Nephron progenitor cell (in vitro differentiated cells): Measurements from ENCODE around the gene IL20RA.
A peak's percentile ranks its signal among the peaks of the same experiment; 100 is the strongest.

ENCODE experiments used
- DNase-seq: peaks from one replicate; pipeline ENCODE4 v3.0.0; 2021
- H3K27ac Mint-ChIP-seq: 2 replicates; pipeline ENCODE4 v1.8.0; 2021; ENCODE audit warnings: mild to moderate bottlenecking, moderate library complexity, mixed read lengths
- H3K27me3 Mint-ChIP-seq: 2 replicates; pipeline ENCODE4 v1.8.0; 2021; ENCODE audit warnings: mild to moderate bottlenecking, low read depth, mixed read lengths; ENCODE audit not compliant: poor library complexity
- H3K36me3 Mint-ChIP-seq: 2 replicates; pipeline ENCODE4 v1.8.0; 2021; ENCODE audit warnings: low read depth, mixed read lengths
- H3K4me1 Mint-ChIP-seq: 2 replicates; pipeline ENCODE4 v1.8.0; 2021; ENCODE audit warnings: mixed read lengths
- H3K4me3 Mint-ChIP-seq: 2 replicates; pipeline ENCODE4 v1.8.0; 2021; ENCODE audit warnings: mild to moderate bottlenecking, moderate library complexity, mixed read lengths
- H3K9me3 Mint-ChIP-seq: 2 replicates; pipeline ENCODE4 v1.8.0; 2021; ENCODE audit warnings: mild to moderate bottlenecking, moderate library complexity, mixed read lengths
- TF ChIP-seq, protein P1 (sequence below): fragments of 200-600 bp; sonication (generic); IDR thresholded peaks from 2 replicates; pipeline ENCODE4 v1.5.0; 2021; ENCODE audit warnings: antibody characterized with exemption

IL20RA gene

DNA sequence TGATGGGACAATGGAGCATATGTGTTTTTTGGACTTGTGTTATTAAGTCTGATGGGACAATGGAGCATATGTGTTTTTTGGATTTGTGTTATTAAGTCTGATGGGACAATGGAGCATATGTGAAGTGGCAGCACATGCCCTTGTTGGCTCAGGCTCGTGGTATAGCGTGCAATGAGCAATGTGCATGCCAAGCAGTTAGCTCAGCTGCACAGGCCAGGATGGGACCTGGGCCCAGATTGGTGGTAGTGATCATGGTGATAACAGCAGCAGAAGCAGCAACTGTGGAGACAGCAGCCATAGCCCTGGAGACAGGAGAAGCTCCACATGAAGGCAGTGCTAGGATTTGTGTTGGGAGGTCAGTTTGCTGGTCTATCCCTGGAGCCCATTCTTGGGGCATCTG lies 61.1 kb downstream of the IL20RA start:
- H3K27ac Mint-ChIP-seq, result no peak overlapping the region
- no peaks in the 10 kb centered on the region for H3K36me3 Mint-ChIP-seq

DNA sequence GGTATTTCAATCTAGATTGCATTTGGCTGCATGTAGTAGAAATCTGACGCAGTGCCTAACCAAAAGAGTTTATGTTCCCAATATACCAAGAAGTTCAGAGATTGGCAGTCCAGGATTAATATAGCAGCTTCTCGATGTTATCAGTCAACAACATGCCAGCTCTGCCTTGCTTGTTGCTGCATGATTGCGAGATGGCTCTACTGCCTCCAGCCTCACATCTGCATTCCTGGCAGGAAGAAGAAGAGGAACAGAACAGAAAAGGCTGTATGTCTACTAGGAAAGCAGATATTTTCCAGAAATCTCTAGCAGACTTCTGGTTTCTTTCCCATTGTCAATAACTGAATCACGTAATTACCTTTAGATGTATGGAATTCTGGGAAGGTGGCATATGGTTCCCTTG lies 61.8 kb downstream of the IL20RA start:
- H3K36me3 Mint-ChIP-seq, result no peaks in the 10 kb centered on the region
- H3K4me1 Mint-ChIP-seq, result peaks cover 19% of the 10 kb centered on the region
- DNase-seq, result no peak
- H3K4me3 Mint-ChIP-seq, result no peak overlapping the region
- H3K9me3 Mint-ChIP-seq, result no peaks in the 10 kb centered on the region
- no peak overlapping the region for H3K27ac Mint-ChIP-seq
- TF ChIP-seq, protein P1, sequence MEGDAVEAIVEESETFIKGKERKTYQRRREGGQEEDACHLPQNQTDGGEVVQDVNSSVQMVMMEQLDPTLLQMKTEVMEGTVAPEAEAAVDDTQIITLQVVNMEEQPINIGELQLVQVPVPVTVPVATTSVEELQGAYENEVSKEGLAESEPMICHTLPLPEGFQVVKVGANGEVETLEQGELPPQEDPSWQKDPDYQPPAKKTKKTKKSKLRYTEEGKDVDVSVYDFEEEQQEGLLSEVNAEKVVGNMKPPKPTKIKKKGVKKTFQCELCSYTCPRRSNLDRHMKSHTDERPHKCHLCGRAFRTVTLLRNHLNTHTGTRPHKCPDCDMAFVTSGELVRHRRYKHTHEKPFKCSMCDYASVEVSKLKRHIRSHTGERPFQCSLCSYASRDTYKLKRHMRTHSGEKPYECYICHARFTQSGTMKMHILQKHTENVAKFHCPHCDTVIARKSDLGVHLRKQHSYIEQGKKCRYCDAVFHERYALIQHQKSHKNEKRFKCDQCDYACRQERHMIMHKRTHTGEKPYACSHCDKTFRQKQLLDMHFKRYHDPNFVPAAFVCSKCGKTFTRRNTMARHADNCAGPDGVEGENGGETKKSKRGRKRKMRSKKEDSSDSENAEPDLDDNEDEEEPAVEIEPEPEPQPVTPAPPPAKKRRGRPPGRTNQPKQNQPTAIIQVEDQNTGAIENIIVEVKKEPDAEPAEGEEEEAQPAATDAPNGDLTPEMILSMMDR, result no peak
- H3K27me3 Mint-ChIP-seq, result no peaks in the 10 kb centered on the region

More for the DNA sequence above, 61.1 kb downstream of the IL20RA start:
- no peak for DNase-seq
- no peaks in the 10 kb centered on the region for H3K27me3 Mint-ChIP-seq
- H3K9me3 Mint-ChIP-seq, result no peaks in the 10 kb centered on the region
- H3K4me1 Mint-ChIP-seq, result peaks cover 26% of the 10 kb centered on the region
- TF ChIP-seq, protein P1, result no peak
- H3K4me3 Mint-ChIP-seq, result no peak overlapping the region

DNA sequence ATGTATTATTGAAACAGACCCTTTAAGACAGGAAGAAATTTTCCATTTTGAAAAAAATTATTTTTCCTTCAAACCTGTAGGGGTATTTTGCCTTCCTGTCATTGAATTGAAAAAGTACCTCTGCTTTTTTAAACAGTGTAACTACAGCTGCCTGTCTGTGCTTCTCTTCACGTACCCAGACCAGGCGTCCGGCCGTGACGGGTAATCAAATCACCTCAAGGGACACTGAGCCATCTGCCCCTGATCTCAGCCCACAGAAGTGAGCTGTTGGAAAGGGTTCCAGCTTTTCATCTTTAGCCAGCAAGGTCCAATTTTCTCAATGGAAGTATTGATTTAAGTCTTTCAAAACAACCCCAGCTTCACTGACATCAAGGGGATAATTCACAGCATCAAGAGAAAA lies 64.7 kb downstream of the IL20RA start:
- TF ChIP-seq, protein P1, result no peak
- peaks cover 13% of the 10 kb centered on the region for H3K4me1 Mint-ChIP-seq
- no peak for DNase-seq
- H3K27ac Mint-ChIP-seq, result no peak overlapping the region
- H3K4me3 Mint-ChIP-seq, result no peak overlapping the region
- H3K36me3 Mint-ChIP-seq, result no peaks in the 10 kb centered on the region
- H3K9me3 Mint-ChIP-seq, result no peaks in the 10 kb centered on the region
- H3K27me3 Mint-ChIP-seq, result peaks cover 3% of the 10 kb centered on the region

DNA sequence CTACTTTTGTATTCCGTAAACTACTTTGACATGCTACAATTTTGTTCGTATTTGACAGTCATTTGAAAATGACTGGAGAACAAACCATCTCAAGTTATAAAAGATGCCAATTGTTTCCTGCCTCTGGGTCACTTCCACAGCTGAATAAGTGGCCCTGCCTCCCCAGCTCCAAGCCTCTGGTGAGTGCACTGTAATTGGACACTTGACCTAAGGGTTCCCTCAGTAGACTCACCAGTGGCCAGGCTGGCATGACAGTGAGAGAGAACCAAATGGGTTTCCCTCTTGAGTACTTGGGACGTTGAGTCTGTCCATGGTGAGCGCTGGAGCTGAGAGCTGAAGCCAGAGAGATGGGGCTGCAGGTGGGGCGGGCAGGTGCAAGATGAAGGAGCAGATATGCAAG lies 65.6 kb downstream of the IL20RA start:
- DNase-seq, result peak; percentile 15
- TF ChIP-seq, protein P1, result no peak
- H3K36me3 Mint-ChIP-seq, result no peaks in the 10 kb centered on the region
- no peaks in the 10 kb centered on the region for H3K9me3 Mint-ChIP-seq
- peaks cover 13% of the 10 kb centered on the region for H3K4me1 Mint-ChIP-seq
- no peak overlapping the region for H3K27ac Mint-ChIP-seq
- H3K27me3 Mint-ChIP-seq, result peaks cover 3% of the 10 kb centered on the region
- no peak overlapping the region for H3K4me3 Mint-ChIP-seq

DNA sequence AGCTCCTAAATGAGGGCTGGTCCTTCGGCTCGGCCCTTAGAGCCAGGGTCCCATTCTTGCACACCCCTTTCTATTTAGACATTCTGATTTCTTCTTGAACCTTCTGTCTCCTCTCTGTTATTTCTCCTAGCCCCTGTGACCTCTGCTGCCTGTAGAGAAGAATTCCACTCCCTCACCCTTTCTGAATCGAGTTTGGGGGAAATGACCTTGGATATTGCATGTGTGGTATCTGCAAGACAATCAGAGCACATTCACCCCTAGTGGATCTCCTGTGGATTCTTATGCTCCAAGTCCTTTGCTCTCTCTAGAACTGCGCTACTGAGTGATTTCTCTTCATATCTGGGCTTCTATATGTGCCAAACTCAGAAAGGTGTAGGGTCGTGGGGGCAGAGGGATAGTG lies 67.7 kb downstream of the IL20RA start:
- DNase-seq, result no peak

More for the DNA sequence above, 67.7 kb downstream of the IL20RA start:
- H3K9me3 Mint-ChIP-seq, result no peaks in the 10 kb centered on the region
- H3K36me3 Mint-ChIP-seq, result no peaks in the 10 kb centered on the region
- peaks cover 13% of the 10 kb centered on the region for H3K4me1 Mint-ChIP-seq
- TF ChIP-seq, protein P1, result no peak
- H3K27me3 Mint-ChIP-seq, result peaks cover 3% of the 10 kb centered on the region
- H3K27ac Mint-ChIP-seq, result no peak overlapping the region
- H3K4me3 Mint-ChIP-seq, result no peak overlapping the region
